ENCODE results near the gene CCT8L2.

GRCh38 chr22:16594026-16594425 lies 1.4 kb upstream of the CCT8L2 start:
- TF ChIP-seq CTCF (IDR thresholded peaks at IDR 0.05; ENCODE audit: control extremely low read depth in 1 of 3, insufficient read depth in 1 of 3, low read depth in 1 of 3, low read length in 3 of 3) (no peak), PHF8 (conservative IDR thresholded peaks at IDR 0.05; ENCODE audit: low read depth, low read length) (no peak), NRF1 (IDR thresholded peaks at IDR 0.05; ENCODE audit: low read depth, low read length) (no peak), JUND (IDR thresholded peaks at IDR 0.05; ENCODE audit: low read length) (no peak)

Data from H1 (cell line).